Neutrophil (primary cell): ENCODE data around the gene GRIN2A.

Source experiments
- H3K27ac ChIP-seq: fragments of 200-600 bp; sonication (generic); 2 replicates; pipeline ENCODE4 v1.5.1; 2016; ENCODE audit warnings: mild to moderate bottlenecking, moderate library complexity
- H3K27me3 ChIP-seq: fragments of 200-600 bp; sonication (generic); 2 replicates; pipeline ENCODE4 v1.6.0; 2016; ENCODE audit warnings: mild to moderate bottlenecking
- H3K36me3 ChIP-seq: fragments of 200-600 bp; sonication (generic); 2 replicates; pipeline ENCODE4 v1.5.1; 2017
- H3K4me1 ChIP-seq, 2 experiments: fragments of 200-600 bp in 1 of 2; sonication (generic) in 1 of 2; 1 replicate in 1 of 2; 2 replicates in 1 of 2; pipeline versions ENCODE4 v1.5.1 to v1.6.1; 2013 to 2016; ENCODE audit warnings: low read depth in 1 of 2, low read length in 1 of 2, mild to moderate bottlenecking in 1 of 2, moderate library complexity in 1 of 2; ENCODE audit not compliant: control insufficient read depth in 1 of 2, insufficient read depth in 1 of 2
- H3K4me3 ChIP-seq, 2 experiments: fragments of 200-600 bp in 1 of 2; sonication (generic) in 1 of 2; 1 replicate in 1 of 2; 2 replicates in 1 of 2; pipeline ENCODE4 v1.5.1; 2013 to 2016; ENCODE audit warnings: low read depth in 1 of 2, low read length in 1 of 2, mild to moderate bottlenecking in 1 of 2, moderate library complexity in 1 of 2
- H3K9me3 ChIP-seq: fragments of 200-600 bp; sonication (generic); 2 replicates; pipeline ENCODE4 v1.5.1; 2016
- TF ChIP-seq, protein P1 (sequence below): fragments of 200-600 bp; sonication (generic); IDR thresholded peaks from 2 replicates; pipeline ENCODE4 v1.5.1; 2016; ENCODE audit warnings: antibody characterized with exemption

Gene GRIN2A

DNA sequence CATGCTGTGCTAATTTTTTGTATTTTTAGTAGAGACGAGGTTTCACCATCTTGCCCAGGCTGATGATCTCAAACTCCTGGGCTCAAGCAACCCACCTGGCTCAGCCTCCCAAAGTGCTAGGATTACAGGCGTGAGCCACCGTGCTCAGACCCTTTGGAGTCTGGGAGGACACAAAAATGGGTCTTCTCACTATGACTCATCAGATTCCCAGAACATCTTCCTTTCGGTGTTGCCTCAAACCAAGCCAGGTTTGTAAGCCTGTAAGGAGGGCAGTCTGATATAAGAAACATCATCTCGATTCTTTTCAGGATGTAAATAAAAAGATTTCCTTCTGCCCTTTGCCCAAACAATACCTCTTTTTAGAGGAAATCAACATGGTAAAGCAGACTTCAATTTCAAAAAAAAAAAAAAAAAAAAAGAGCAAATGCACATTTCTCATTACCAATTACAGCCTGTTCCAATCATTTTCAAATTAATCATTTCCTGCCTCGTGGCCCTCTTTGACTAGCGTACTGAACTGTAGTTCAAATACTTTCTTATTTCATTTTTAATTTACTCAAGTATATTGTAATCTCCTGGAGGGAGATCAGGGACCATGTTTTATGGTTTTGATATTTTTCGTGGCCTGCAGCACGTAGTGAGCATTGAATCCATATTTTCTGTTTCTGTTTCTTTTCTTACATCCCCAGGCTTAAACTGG, 409.6 kb downstream of the GRIN2A start:
- no peaks in the 10 kb centered on the region for H3K27me3 ChIP-seq
- TF ChIP-seq, protein P1, sequence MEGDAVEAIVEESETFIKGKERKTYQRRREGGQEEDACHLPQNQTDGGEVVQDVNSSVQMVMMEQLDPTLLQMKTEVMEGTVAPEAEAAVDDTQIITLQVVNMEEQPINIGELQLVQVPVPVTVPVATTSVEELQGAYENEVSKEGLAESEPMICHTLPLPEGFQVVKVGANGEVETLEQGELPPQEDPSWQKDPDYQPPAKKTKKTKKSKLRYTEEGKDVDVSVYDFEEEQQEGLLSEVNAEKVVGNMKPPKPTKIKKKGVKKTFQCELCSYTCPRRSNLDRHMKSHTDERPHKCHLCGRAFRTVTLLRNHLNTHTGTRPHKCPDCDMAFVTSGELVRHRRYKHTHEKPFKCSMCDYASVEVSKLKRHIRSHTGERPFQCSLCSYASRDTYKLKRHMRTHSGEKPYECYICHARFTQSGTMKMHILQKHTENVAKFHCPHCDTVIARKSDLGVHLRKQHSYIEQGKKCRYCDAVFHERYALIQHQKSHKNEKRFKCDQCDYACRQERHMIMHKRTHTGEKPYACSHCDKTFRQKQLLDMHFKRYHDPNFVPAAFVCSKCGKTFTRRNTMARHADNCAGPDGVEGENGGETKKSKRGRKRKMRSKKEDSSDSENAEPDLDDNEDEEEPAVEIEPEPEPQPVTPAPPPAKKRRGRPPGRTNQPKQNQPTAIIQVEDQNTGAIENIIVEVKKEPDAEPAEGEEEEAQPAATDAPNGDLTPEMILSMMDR = no peak
- H3K4me3 ChIP-seq = no peak overlapping the region
- no peak overlapping the region for H3K27ac ChIP-seq
- no peaks in the 10 kb centered on the region for H3K4me1 ChIP-seq
- H3K36me3 ChIP-seq = no peaks in the 10 kb centered on the region
- H3K9me3 ChIP-seq = no peaks in the 10 kb centered on the region

GRCh38 chr16:9766891-9767290, 415.3 kb downstream of the GRIN2A start:
- TF ChIP-seq, protein P1 = no peak
- H3K9me3 ChIP-seq = no peaks in the 10 kb centered on the region
- no peak overlapping the region for H3K4me3 ChIP-seq
- no peak overlapping the region for H3K27ac ChIP-seq
- no peaks in the 10 kb centered on the region for H3K4me1 ChIP-seq
- no peaks in the 10 kb centered on the region for H3K27me3 ChIP-seq
- H3K36me3 ChIP-seq = no peaks in the 10 kb centered on the region

DNA sequence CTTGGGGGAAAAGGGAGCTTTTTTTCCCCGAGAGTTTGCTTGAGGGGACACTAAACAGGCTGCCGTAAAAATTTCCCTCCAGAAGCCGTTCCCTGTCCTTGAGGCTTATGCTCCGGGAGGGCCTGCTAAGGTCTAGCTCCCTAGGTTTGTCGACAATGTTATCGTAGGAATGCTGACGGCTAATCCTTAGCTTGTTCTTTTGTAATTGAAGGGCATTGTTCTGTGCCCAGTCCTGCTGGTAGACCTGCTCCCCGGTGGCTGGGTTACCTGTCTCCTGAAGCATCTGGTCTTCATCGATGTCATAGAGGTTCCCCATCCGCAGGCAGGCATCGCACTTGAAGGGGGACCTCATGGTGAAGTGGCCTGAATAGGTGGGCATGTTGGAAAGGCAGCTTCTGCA, 418.7 kb downstream of the GRIN2A start:
- no peaks in the 10 kb centered on the region for H3K36me3 ChIP-seq
- TF ChIP-seq, protein P1 = no peak
- no peaks in the 10 kb centered on the region for H3K27me3 ChIP-seq
- H3K4me3 ChIP-seq = no peak overlapping the region
- H3K9me3 ChIP-seq = no peaks in the 10 kb centered on the region
- no peak overlapping the region for H3K27ac ChIP-seq
- H3K4me1 ChIP-seq = no peaks in the 10 kb centered on the region

DNA sequence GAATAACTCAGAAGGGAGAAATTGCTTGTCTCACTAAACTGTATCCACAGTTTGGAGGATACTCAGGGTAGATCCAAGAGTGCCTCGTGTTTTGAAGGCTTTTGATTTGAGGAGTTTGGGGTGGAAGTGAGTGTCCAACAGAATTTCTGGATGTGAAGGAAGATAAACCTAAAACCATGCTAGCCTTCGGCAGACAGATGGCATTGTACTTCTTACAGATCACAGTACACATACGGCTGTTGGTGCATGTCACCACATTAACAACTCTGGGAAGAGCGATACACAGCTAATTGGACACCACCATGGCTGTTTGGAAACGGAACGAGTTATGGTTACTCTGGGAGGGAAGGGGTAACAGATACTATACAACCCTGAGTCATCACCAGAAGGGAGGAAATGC, 420.4 kb downstream of the GRIN2A start:
- H3K9me3 ChIP-seq = no peaks in the 10 kb centered on the region
- H3K27ac ChIP-seq = no peak overlapping the region

DNA sequence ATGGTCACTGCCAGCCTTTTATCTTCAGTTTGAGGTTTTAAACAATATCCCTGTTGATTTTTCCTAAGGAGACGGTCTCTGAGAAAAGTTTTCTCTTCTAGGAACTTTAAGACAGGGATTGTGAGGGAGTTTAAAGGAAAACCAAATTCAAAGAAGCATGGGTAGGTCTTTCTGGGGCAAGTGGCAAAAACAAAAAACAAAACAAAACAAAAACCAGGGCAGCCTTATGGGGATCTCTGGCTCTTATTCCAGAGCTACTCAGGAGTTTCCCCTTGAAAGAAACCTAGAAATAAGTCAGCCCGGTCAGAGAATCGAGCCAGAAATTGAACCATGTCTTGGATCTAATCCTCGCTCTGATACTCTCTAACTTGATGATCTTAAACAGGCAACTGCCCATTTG, 424.5 kb downstream of the GRIN2A start:
- H3K27me3 ChIP-seq = no peaks in the 10 kb centered on the region
- H3K9me3 ChIP-seq = no peaks in the 10 kb centered on the region
- TF ChIP-seq, protein P1 = no peak
- no peak overlapping the region for H3K27ac ChIP-seq
- no peaks in the 10 kb centered on the region for H3K4me1 ChIP-seq
- H3K4me3 ChIP-seq = no peak overlapping the region
- H3K36me3 ChIP-seq = no peaks in the 10 kb centered on the region

More for the DNA sequence above, 420.4 kb downstream of the GRIN2A start:
- TF ChIP-seq, protein P1 = no peak
- H3K36me3 ChIP-seq = no peaks in the 10 kb centered on the region
- no peaks in the 10 kb centered on the region for H3K27me3 ChIP-seq
- H3K4me1 ChIP-seq = no peaks in the 10 kb centered on the region
- no peak overlapping the region for H3K4me3 ChIP-seq
